ENCODE measurements around the gene CLNK.

GRCh38 chr4:10619220-10619619, 65.3 kb downstream of the CLNK start:
- TF ChIP-seq POLR2A (IDR thresholded peaks at IDR 0.05) = no peak
- no peak for TF ChIP-seq CTCF (IDR thresholded peaks at IDR 0.05)
